ENCODE results near the gene RAB11FIP5. TPM values are rescaled to one million over a fixed set of nuclear protein-coding genes. Genes with fewer than 3 reads are reported as not detected.

RAB11FIP5 gene
- total and polyA plus RNA-seq, 9 of the 15 experiments (the other 6 are each of a cell fraction or from before 2014, with no cell fraction given), result 1.7 to 14.4 (median 6.4) TPM

GRCh38 chr2:73088703-73089102, 24.0 kb downstream of the RAB11FIP5 start:
- Histone ChIP-seq H3K4me2 (ENCODE audit: insufficient read depth, low read length) (no peak overlapping the region), H4K20me1 (replicated peaks; ENCODE audit: control insufficient read depth, insufficient read depth, low read length) (peaks cover 41% of the 10 kb centered on the region; the same call in 1 of the 2 replicates), H3K9me3 (replicated peaks; ENCODE audit: control insufficient read depth, insufficient read depth, low read depth, low read length) (no peaks in the 10 kb centered on the region), H3K4me1 (replicated peaks in 1 of 2; ENCODE audit: control insufficient read depth in 2 of 2, insufficient read depth in 2 of 2, low read length in 2 of 2) (peaks cover 0 to 4% of the 10 kb centered on the region in 2 experiments; a peak in 3 of 5 replicates), H3K79me2 (ENCODE audit: control insufficient read depth, insufficient read depth, low read length) (no peaks in the 10 kb centered on the region), H3K36me3 (ENCODE audit: control insufficient read depth, insufficient read depth, low read length) (peaks cover 6% of the 10 kb centered on the region; the same call in 1 of the 3 replicates), H3K9ac (ENCODE audit: insufficient read depth in 1 of 2, low read depth in 2 of 2, low read length in 2 of 2) (no peak overlapping the region), H2AFZ (ENCODE audit: low read depth, low read length) (no peak overlapping the region), H3K9me1 (ENCODE audit: control insufficient read depth, insufficient read depth, low read length) (no peaks in the 10 kb centered on the region), H3K27ac (ENCODE audit: extremely low read depth, low read depth, low read length) (no peak overlapping the region), H3K4me3 (no peak overlapping the region), H3K27me3 (ENCODE audit: control insufficient read depth in 2 of 2, insufficient read depth in 2 of 2, low read length in 2 of 2) (no peaks in the 10 kb centered on the region)
- no peak for ATAC-seq
- CTCF ChIA-PET (ENCODE audit: low intra/inter-chr PET ratio), result no interaction called here
- FAIRE-seq, result no peak
- WGBS (ENCODE audit: insufficient coverage, low coverage, missing lambda C conversion rate), result 76% methylated on average over 10 of the region's 14 CpGs
- no peak for TF ChIP-seq KHSRP (IDR thresholded peaks at IDR 0.05)
- no peak for TF ChIP-seq ZNF586 (CRISPR knock-in tag; conservative IDR thresholded peaks at IDR 0.05)
- no peak for TF ChIP-seq RBM17 (IDR thresholded peaks at IDR 0.05; ENCODE audit: borderline replicate concordance, low read depth, low read length)
- no peak for TF ChIP-seq HDAC6 (IDR thresholded peaks at IDR 0.05; ENCODE audit: low read depth, low read length)
- TF ChIP-seq ZNF695 (CRISPR knock-in tag; IDR thresholded peaks at IDR 0.05), result no peak
- no peak for TF ChIP-seq MCM7 (IDR thresholded peaks at IDR 0.05)
- no peak for TF ChIP-seq HLTF (IDR thresholded peaks at IDR 0.05)
- no peak for TF ChIP-seq CHCHD3 (CRISPR knock-in tag; IDR thresholded peaks at IDR 0.05)
- TF ChIP-seq ZNF384 (IDR thresholded peaks at IDR 0.05; ENCODE audit: low read depth, low read length), result no peak
- TF ChIP-seq FOXK1 (CRISPR knock-in tag; IDR thresholded peaks at IDR 0.05; ENCODE audit: borderline replicate concordance), result no peak
- TF ChIP-seq POLR2AphosphoS5 (IDR thresholded peaks at IDR 0.05; ENCODE audit: control insufficient read depth, insufficient read depth, low read depth, low read length), result no peak
- no peak for TF ChIP-seq CBX1 (IDR thresholded peaks at IDR 0.05; ENCODE audit: low read depth)
- TF ChIP-seq CTCF (IDR thresholded peaks at IDR 0.05 in 2 of 3, conservative IDR thresholded peaks at IDR 0.05 in 1 of 3; ENCODE audit: insufficient read depth in 2 of 3, low read depth in 1 of 3, low read length in 3 of 3), result no peak
- DNase-seq (ENCODE audit: extremely low read depth in 1 of 4, low spot score in 3 of 4), result no peak
- BruUV-seq (replicated peaks), result no TSS peak
- in situ Hi-C loops (cut with MboI), result no loop called here
- POLR2A ChIA-PET, result interaction anchor here (1.0 kb wide), 1 partner anchor 21 kb away, joined by 3 read pairs; no protein-coding TSS in a partner anchor
- intact Hi-C loops (cut with micrococcal nuclease), result loop anchor here (5.0 kb wide), 2 partner anchors 89 to 174 kb away; no protein-coding TSS in a partner anchor
